Right kidney (tissue), 1 donor: Measurements from ENCODE around the gene SH2D2A.

Source experiments
- DNase-seq: peaks from one replicate; pipeline ENCODE4 v3.0.0-alpha.2; 2016

Gene SH2D2A

GRCh38 chr1:156803086-156803851 is 13.4 kb downstream of the SH2D2A start:
- peak; percentile 29 for DNase-seq

- DNase-seq: no peak
Measured at GRCh38 chr1:156802421-156802935, 14.2 kb downstream of the SH2D2A start.

GRCh38 chr1:156801409-156802121 is 15.1 kb downstream of the SH2D2A start:
- no peak for DNase-seq

GRCh38 chr1:156797212-156797871 is 19.3 kb downstream of the SH2D2A start:
- DNase-seq: no peak

GRCh38 chr1:156796340-156797097 is 20.1 kb downstream of the SH2D2A start:
- DNase-seq: no peak

GRCh38 chr1:156795787-156796186 is 20.9 kb downstream of the SH2D2A start:
- DNase-seq: no peak

- no peak for DNase-seq
Measured at GRCh38 chr1:156795374-156795733, 21.3 kb downstream of the SH2D2A start.

- no peak for DNase-seq
Measured at GRCh38 chr1:156794506-156795373, 21.9 kb downstream of the SH2D2A start.

GRCh38 chr1:156789621-156790318 is 26.9 kb downstream of the SH2D2A start:
- DNase-seq: no peak

GRCh38 chr1:156788136-156788535 is 28.5 kb downstream of the SH2D2A start:
- DNase-seq: no peak

GRCh38 chr1:156786640-156787039 is 30.0 kb downstream of the SH2D2A start:
- no peak for DNase-seq

- no peak for DNase-seq
Measured at GRCh38 chr1:156785458-156785857, 31.2 kb downstream of the SH2D2A start.

- DNase-seq: no peak
Measured at GRCh38 chr1:156781585-156782186, 35.0 kb downstream of the SH2D2A start.

- DNase-seq: no peak
Measured at GRCh38 chr1:156777573-156777972, 39.1 kb downstream of the SH2D2A start.

- DNase-seq: no peak
Measured at GRCh38 chr1:156776942-156777341, 39.7 kb downstream of the SH2D2A start.

GRCh38 chr1:156775799-156776198 is 40.8 kb downstream of the SH2D2A start:
- DNase-seq: no peak

- no peak for DNase-seq
Measured at GRCh38 chr1:156773607-156774006, 43.0 kb downstream of the SH2D2A start.

- DNase-seq: no peak
Measured at GRCh38 chr1:156772728-156773497, 43.7 kb downstream of the SH2D2A start.

GRCh38 chr1:156772222-156772621 is 44.4 kb downstream of the SH2D2A start:
- no peak for DNase-seq
